ENCODE measurements around the gene PTPN14. TPM values are rescaled to one million over a fixed set of nuclear protein-coding genes. Genes with fewer than 3 reads are reported as not detected.
"Not testable (repeated sequence)": the region's sequence is repeated elsewhere in the genome, so short reads cannot be mapped to it uniquely, and the experiment has no call there.

The PTPN14 gene
- polyA plus RNA-seq, 1 experiment: 29.4 TPM

- Histone ChIP-seq H3K27me3 (ENCODE audit: control insufficient read depth, insufficient read depth, low read length) (no peaks in the 10 kb centered on the region), H3K4me3 (ENCODE audit: low read depth, low read length) (no peak overlapping the region), H3K36me3 (ENCODE audit: control insufficient read depth, insufficient read depth, low read length) (no peaks in the 10 kb centered on the region)
- CTCF ChIA-PET: interaction anchor here (0.8 to 19.9 kb wide), 9 partner anchors 9 to 372 kb away, joined by 3 to 473 read pairs (median 7); no protein-coding TSS in a partner anchor
- POLR2A ChIA-PET: interaction anchor here (0.6 kb wide), 1 partner anchor 9 kb away, joined by 4 read pairs; no protein-coding TSS in a partner anchor
- no peak for TF ChIP-seq CTCF (IDR thresholded peaks at IDR 0.05; ENCODE audit: insufficient read depth, low read depth, low read length)
- DNase-seq (ENCODE audit: low read depth): no peak
Observed at GRCh38 chr1:214583113-214583512, 31.7 kb upstream of the PTPN14 start.

GRCh38 chr1:214582289-214582891 lies 31.0 kb upstream of the PTPN14 start:
- no peak overlapping the region for H3K4me3 ChIP-seq (ENCODE audit: low read depth, low read length)
- no peak for DNase-seq (ENCODE audit: low read depth)
- TF ChIP-seq CTCF (IDR thresholded peaks at IDR 0.05; ENCODE audit: insufficient read depth, low read depth, low read length): no peak

GRCh38 chr1:214581785-214582184 lies 30.4 kb upstream of the PTPN14 start:
- Histone ChIP-seq H3K36me3 (ENCODE audit: control insufficient read depth, insufficient read depth, low read length) (no peaks in the 10 kb centered on the region), H3K4me3 (ENCODE audit: low read depth, low read length) (no peak overlapping the region), H3K27me3 (ENCODE audit: control insufficient read depth, insufficient read depth, low read length) (no peaks in the 10 kb centered on the region)
- DNase-seq (ENCODE audit: low read depth): peak; percentile 37
- ChIA-PET POLR2A (interaction anchor here (0.5 kb wide), 1 partner anchor 29 kb away, joined by 7 read pairs; no protein-coding TSS in a partner anchor), CTCF (interaction anchor here (0.6 to 19.9 kb wide), 8 partner anchors 9 to 248 kb away, joined by 3 to 473 read pairs (median 4); partner anchors contain the start of gene PTPN14)
- no peak for TF ChIP-seq CTCF (IDR thresholded peaks at IDR 0.05; ENCODE audit: insufficient read depth, low read depth, low read length)

More at GRCh38 chr1:214582289-214582891, 31.0 kb upstream of the PTPN14 start:
- POLR2A ChIA-PET: interaction anchor here (0.5 to 0.6 kb wide), 2 partner anchors 8 to 30 kb away, joined by 4 to 7 read pairs; no protein-coding TSS in a partner anchor
- Histone ChIP-seq H3K36me3 (ENCODE audit: control insufficient read depth, insufficient read depth, low read length) (no peaks in the 10 kb centered on the region), H3K27me3 (ENCODE audit: control insufficient read depth, insufficient read depth, low read length) (no peaks in the 10 kb centered on the region)
- CTCF ChIA-PET: interaction anchor here (0.8 to 19.9 kb wide), 9 partner anchors 31 to 371 kb away, joined by 3 to 473 read pairs (median 4); partner anchors contain the start of gene PTPN14

GRCh38 chr1:214579183-214579582 lies 27.8 kb upstream of the PTPN14 start:
- Histone ChIP-seq H3K27me3 (ENCODE audit: control insufficient read depth, insufficient read depth, low read length) (no peaks in the 10 kb centered on the region), H3K36me3 (ENCODE audit: control insufficient read depth, insufficient read depth, low read length) (no peaks in the 10 kb centered on the region), H3K4me3 (ENCODE audit: low read depth, low read length) (no peak overlapping the region)
- no peak for DNase-seq (ENCODE audit: low read depth)
- POLR2A ChIA-PET: no interaction called here
- CTCF ChIA-PET: interaction anchor here (19.9 kb wide), 1 partner anchor 246 kb away, joined by 473 read pairs; no protein-coding TSS in a partner anchor
- TF ChIP-seq CTCF (IDR thresholded peaks at IDR 0.05; ENCODE audit: insufficient read depth, low read depth, low read length): no peak

- CTCF ChIA-PET: interaction anchor here (0.8 kb wide), 1 partner anchor 26 kb away, joined by 3 read pairs; no protein-coding TSS in a partner anchor
- POLR2A ChIA-PET; H3K4me3 ChIP-seq (ENCODE audit: low read depth, low read length); DNase-seq (ENCODE audit: low read depth); H3K27me3 ChIP-seq (ENCODE audit: control insufficient read depth, insufficient read depth, low read length); H3K36me3 ChIP-seq (ENCODE audit: control insufficient read depth, insufficient read depth, low read length): not testable (repeated sequence)
Observed at GRCh38 chr1:214576120-214576519, 24.7 kb upstream of the PTPN14 start.

Data from BJ (cell line).